Eye (tissue), 1 donor: ENCODE data around the gene KCNQ1.

Experiments
- DNase-seq: peaks from one replicate; pipeline ENCODE4 v3.0.0-alpha.2; 2015

The KCNQ1 gene

DNA sequence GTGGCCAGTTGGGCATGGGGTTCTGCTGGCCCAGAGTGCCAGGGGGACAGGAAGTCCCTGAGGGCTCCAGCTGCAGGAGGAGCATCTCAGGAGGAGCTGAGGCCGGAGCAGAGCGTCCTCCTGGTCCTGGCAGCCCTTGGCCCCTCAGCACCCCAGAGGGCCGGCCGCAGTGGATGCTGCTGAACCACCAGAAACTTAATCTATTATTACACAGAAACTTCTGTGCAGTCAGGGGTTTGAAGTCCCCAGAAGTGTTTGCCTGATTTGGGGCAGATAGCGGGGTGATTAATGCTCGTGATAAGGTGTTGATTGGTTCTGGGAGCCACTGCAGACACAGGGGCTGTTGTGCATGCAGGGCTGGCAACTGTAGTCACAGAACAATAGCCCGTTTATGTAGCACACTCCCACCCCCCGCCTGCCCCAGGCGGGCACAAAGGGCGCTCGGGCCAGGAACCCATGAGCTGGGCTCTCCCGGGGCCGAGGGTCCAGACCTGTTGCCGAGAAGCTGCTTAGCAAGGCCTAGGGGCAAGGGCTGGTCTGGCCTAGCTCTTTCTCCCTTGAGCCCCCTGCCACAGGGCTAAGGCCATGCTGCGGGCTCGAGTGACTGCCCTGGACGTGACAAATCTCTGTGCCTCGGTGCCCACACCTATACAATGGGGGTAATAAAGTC, 284.0 kb downstream of the KCNQ1 start:
- no peak for DNase-seq

DNA sequence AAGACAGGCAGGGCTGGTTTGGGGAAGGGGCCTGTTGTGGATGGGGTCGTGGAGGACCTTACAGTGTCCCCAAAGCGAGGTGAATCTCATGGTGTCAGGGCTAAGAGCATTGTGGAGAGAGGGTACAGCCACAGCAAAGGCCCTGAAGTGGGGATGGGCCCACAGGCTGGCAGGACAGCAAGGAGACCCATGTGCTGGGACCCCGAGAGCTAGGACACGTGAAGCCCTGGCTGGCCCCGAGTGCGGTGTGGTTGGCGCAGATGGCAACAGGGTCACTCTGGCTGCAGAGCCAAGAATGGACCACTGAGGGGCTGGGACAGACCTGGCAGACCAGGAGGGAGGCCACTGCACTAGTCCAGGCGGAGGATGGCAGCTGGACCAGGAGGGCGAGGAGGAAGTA, 285.0 kb downstream of the KCNQ1 start:
- no peak for DNase-seq

GRCh38 chr11:2730272-2731129, 285.7 kb downstream of the KCNQ1 start:
- DNase-seq, result no peak

DNA sequence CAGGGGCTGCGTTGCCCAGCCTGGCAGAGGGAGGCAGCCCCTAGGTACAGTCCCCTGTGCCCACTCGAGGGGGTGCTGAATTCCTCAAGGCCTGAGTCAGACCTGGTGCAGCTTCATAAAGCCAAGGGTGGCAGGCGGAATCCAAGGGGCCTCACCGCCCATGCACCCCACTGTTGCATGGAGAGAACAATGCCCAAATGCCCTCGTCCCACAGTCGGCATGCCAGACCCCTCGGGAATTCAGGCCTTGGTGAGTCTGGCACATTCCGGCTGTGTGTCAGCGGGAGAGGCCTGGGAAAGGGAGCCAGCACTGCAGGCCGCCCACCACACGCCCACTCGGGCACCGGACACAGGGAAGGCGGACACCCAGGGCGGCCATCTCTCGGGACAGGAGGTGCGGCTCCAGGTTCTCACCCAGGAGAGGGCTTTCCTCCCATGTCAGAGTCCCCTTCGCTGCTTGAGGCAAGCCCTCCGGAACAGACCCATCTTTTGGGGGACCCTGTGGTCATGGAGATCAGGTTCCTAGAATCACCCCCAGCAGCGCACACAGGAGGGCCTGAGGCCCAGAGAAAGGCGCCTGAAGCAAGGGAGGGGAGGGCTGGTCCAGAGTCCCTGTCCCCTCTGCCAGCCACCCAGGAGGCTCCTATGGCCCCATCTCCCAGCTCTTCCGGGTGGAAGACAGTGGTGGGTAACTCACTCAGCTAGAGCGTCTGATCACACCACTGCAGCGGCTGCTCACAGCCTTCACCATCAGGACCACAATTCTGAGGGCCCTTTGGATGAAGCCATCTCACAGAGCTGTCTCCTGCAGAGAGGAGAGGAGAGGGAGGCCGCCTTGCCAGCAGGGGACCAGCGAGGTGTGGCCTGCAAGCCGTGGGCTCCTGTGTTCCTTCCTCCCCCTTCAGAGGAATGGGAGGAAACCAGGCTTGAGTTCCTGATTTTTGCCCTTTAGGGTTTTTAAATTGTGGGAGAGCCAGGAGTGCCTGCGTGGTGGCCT, 286.6 kb downstream of the KCNQ1 start:
- no peak for DNase-seq

DNA sequence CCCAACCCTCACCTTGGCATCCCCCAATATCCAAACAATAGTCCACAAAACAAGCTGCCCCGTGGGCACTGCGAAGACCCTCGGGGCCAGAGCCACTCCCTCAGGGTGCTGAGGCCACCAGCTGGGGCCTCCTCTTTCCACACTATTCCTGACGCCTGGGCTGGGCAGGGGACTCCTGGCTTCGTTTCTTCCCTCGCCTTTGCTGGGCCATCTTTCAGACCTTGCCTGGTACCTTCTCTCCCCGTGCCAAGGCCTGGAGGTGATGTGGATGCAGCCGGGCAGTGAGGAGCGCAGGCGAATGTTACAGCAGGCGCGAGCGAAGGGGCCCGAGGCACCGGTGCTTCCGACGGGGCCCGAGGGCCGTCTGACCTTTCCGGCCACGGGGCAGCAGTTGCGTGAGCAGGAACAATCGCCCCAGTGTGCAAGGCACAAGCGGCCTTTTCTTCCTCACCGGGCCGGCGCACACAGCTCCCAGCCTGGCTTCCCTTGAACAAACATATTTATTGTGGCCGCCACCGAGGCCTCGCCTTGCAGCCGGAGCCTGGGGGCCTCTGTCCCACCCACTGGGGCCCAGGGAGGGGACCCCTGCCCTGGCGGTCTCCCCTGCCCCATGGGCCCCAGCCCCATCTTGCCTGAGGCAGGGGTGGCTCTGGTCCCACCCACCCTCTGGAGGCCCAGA, 287.6 kb downstream of the KCNQ1 start:
- DNase-seq, result no peak

- no peak for DNase-seq
Observed at GRCh38 chr11:2732940-2733628, 288.3 kb downstream of the KCNQ1 start.

DNA sequence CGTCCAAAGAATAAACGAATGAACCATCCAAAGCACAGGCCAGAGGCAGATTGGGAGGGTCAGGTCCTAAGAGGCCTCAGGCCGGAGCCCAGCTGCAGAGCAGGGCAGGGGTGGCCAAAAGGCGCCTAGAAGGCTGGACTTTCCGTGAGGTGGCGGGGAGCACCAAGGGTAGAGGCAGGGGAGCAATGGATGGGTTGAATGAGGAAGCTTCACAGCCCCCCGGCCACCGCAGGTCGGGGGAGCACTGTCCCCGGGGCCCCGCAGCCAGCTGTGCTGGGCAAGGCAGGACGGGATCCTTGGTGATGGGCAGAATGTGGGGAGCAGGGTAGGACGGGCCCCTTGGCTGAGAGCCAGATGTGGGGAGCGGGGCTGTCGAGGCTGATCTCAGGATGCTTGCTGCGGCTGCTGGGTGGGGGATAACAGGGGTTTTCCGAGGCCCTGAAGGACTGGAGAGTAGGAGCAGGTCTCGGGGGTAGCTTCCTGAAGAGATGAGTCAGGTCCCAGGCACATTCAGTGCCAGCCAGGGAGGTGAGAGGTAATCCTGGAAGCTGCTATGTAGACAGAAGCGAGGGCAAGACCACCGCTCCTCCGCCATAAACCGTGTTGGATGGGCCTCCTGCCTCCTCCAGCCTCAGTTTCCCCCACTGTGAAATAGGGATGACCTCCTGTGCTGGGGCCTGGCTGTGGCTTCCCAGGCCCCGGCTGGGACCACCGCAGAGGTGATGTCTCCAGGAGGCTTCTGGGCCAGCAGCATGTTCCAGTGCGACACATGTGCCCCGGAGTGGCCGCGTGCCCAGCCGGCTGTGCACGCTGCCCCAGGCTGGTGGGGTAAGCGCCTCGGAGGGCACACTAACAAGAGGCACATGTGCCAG, 289.6 kb downstream of the KCNQ1 start:
- DNase-seq, result no peak

GRCh38 chr11:2735053-2735589, 290.3 kb downstream of the KCNQ1 start:
- no peak for DNase-seq

DNA sequence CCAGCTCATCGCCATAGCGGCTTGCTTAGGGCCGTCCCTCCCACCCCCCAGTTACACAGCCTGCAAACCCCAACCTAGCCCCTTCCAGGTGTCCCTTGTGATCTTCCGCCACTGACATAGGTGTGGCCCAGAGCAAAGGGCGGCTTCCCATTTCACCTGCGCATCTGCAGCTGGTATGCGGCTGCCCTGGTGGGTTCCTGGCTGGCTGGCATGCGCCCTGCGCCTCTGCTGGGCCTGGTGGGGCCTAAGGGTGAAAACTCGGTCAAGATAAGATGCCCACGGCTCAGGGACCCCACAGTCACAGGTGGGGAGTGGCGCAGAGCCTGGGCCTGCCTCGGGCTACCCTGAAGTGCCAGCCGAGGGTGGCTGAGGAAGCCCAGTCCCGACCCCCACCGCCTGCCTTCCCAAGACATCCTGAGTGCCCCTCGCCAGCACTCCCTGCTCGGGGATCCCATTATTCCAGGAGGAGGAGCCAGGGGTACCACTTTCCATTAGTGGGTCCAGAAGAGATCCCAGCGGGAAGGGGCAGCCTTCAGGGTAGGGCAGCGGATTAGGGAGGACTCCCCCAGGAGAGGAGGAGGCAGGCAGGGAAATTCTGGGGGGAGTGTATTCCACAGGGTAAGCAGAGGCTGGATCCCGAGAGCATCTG, 291.9 kb downstream of the KCNQ1 start:
- no peak for DNase-seq

GRCh38 chr11:2737226-2737590, 292.4 kb downstream of the KCNQ1 start:
- DNase-seq, result no peak

DNA sequence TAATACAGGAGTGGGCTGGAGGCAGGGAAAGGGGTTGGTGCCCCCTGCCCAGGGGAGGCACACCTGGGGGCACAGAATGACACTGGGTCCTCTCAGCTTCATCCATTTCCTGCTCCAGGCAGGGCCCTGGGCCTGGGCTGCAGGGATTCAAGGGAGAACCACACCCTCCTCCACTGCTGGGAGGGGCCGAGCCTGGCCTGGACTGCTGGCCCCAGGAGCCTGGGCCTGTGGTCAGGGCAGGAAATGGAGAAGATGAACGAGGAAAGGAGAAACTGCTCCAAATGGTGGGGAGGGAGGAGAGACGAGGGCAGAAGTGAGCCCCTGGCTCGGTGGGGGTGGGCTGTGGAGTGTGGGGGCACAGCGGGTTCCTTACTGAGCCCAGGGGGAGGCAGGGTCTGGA, 293.1 kb downstream of the KCNQ1 start:
- DNase-seq, result no peak

GRCh38 chr11:2738551-2739431, 294.0 kb downstream of the KCNQ1 start:
- DNase-seq, result no peak

GRCh38 chr11:2739531-2740274, 294.9 kb downstream of the KCNQ1 start:
- no peak for DNase-seq

DNA sequence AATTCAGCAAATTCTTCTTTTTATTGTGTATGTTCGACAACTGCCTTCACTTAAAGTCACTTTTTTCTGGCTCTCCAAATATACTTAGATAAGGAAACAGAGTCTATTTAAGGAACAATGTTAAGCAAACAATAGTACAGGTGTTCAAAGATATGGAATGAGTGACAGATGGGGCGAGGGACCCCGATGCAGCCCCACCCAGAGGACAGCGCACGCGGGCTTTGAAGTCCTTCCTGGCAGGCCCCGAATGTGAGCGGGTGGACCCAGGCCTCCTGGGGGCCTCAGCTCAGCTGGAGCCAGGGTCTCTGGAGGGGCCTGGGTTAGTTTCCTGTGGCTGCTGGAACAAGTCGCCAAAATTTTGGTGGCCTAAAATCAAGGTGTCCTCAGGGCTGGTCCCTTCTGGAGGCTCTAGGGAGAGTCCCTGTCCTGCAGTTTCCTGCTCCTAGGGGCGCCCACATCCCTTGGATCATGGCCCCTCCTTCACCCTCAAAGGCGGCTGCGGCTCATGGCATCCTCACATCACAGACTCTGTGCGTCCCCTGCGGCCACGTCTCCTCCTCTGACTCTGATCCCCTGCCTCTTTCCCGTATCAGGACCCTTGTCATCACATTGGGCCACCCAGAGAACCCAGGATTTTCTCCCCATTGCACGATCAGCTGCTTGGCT, 295.6 kb downstream of the KCNQ1 start:
- DNase-seq, result no peak

GRCh38 chr11:2741006-2741376, 296.2 kb downstream of the KCNQ1 start:
- no peak for DNase-seq

- no peak for DNase-seq
Observed at GRCh38 chr11:2741377-2742131, 296.7 kb downstream of the KCNQ1 start.

- DNase-seq, result no peak
Observed at GRCh38 chr11:2742201-2742600, 297.4 kb downstream of the KCNQ1 start.
